NCI-H1417 (cell line): ENCODE measurements around the gene MEF2C.
"Not testable (repeated sequence)": the region's sequence is repeated elsewhere in the genome, so short reads cannot be mapped to it uniquely, and the experiment has no call there.

Experiments used
- DNase-seq, 3 experiments: peaks; one replicate each; lab custom pipeline; 2025; lab: John Stamatoyannopoulos, UW

The MEF2C gene

GRCh38 chr5:88799938-88800535 lies 82.9 kb downstream of the MEF2C start:
- no peak for DNase-seq

- not testable (repeated sequence) for DNase-seq
Measured at GRCh38 chr5:88798933-88799332, 84.1 kb downstream of the MEF2C start.

- not testable (repeated sequence) for DNase-seq
Measured at GRCh38 chr5:88793797-88794196, 89.2 kb downstream of the MEF2C start.

- DNase-seq: no peak
Measured at GRCh38 chr5:88792144-88792840, 90.7 kb downstream of the MEF2C start.

GRCh38 chr5:88787856-88788255 lies 95.1 kb downstream of the MEF2C start:
- DNase-seq: no peak

- no peak for DNase-seq
Measured at GRCh38 chr5:88786789-88787188, 96.2 kb downstream of the MEF2C start.

GRCh38 chr5:88785746-88786565 lies 97.0 kb downstream of the MEF2C start:
- DNase-seq: peak; percentile 24 to 91 (median 69)

- no peak for DNase-seq
Measured at GRCh38 chr5:88782571-88782970, 100.4 kb downstream of the MEF2C start.

- DNase-seq: no peak
Measured at GRCh38 chr5:88780736-88781135, 102.2 kb downstream of the MEF2C start.

GRCh38 chr5:88778736-88779135 lies 104.2 kb downstream of the MEF2C start:
- DNase-seq: no peak

GRCh38 chr5:88776692-88777091 lies 106.3 kb downstream of the MEF2C start:
- DNase-seq: no peak

GRCh38 chr5:88772831-88773230 lies 110.2 kb downstream of the MEF2C start:
- peak in 1 of 3 experiments; percentile 31 for DNase-seq

GRCh38 chr5:88772047-88772446 lies 110.9 kb downstream of the MEF2C start:
- no peak for DNase-seq

GRCh38 chr5:88770276-88771257 lies 112.4 kb downstream of the MEF2C start:
- no peak for DNase-seq

- DNase-seq: no peak
Measured at GRCh38 chr5:88769165-88769564, 113.8 kb downstream of the MEF2C start.

GRCh38 chr5:88768411-88768810 lies 114.6 kb downstream of the MEF2C start:
- no peak for DNase-seq

GRCh38 chr5:88765798-88766197 lies 117.2 kb downstream of the MEF2C start:
- no peak for DNase-seq

- DNase-seq: no peak
Measured at GRCh38 chr5:88765171-88765570, 117.8 kb downstream of the MEF2C start.

GRCh38 chr5:88761939-88762338 lies 121.0 kb downstream of the MEF2C start:
- DNase-seq: no peak

- no peak for DNase-seq
Measured at GRCh38 chr5:88761269-88761850, 121.6 kb downstream of the MEF2C start.

GRCh38 chr5:88760527-88760926 lies 122.5 kb downstream of the MEF2C start:
- DNase-seq: peak in 1 of 3 experiments; percentile 4
